ENCODE measurements around the gene DOCK4. TPM values are rescaled to one million over a fixed set of nuclear protein-coding genes. Genes with fewer than 3 reads are reported as not detected.

DOCK4 gene
- polyA plus RNA-seq, 1 donor (not counting 4 experiments of a cell fraction or from before 2014, with no cell fraction given) = 13.9 TPM

GRCh38 chr7:111982133-111982532 lies 224.1 kb downstream of the DOCK4 start:
- Histone ChIP-seq H3K4me3 (ENCODE audit: control insufficient read depth in 2 of 3, extremely low read depth in 1 of 3, insufficient read depth in 2 of 3, low read depth in 1 of 3, low read length in 3 of 3) (no peak overlapping the region), H3K9me3 (ENCODE audit: control insufficient read depth, low read depth, low read length) (no peaks in the 10 kb centered on the region), H3K4me2 (ENCODE audit: control insufficient read depth, extremely low read depth, insufficient read depth, low read depth, low read length) (no peak overlapping the region), H3K27me3 (ENCODE audit: control insufficient read depth, extremely low read depth, insufficient read depth, low read length) (no peaks in the 10 kb centered on the region), H3K4me1 (ENCODE audit: control insufficient read depth, extremely low read depth, insufficient read depth, low read length) (peaks cover 10% of the 10 kb centered on the region), H3K79me2 (ENCODE audit: control insufficient read depth, insufficient read depth, low read length) (no peaks in the 10 kb centered on the region), H3K27ac (ENCODE audit: control insufficient read depth, insufficient read depth, low read length) (no peak overlapping the region), H4K20me1 (ENCODE audit: control insufficient read depth, extremely low read depth, insufficient read depth, low read length) (no peaks in the 10 kb centered on the region), H3K36me3 (ENCODE audit: control insufficient read depth in 2 of 2, extremely low read depth in 1 of 2, insufficient read depth in 2 of 2, low read length in 2 of 2) (peaks cover 0 to 7% of the 10 kb centered on the region in 2 experiments), H3K9me1 (ENCODE audit: control insufficient read depth, extremely low read depth, insufficient read depth, low read length) (no peaks in the 10 kb centered on the region), H2AFZ (ENCODE audit: control insufficient read depth, low read length) (no peak overlapping the region), H3K9ac (ENCODE audit: control insufficient read depth, extremely low read depth, insufficient read depth, low read length) (no peak overlapping the region)
- FAIRE-seq (no peak), DNase-seq (ENCODE audit: low read depth, low spot score) (no peak)
- dilution Hi-C loops (cut with MboI; ENCODE audit: extremely low pct_ligation_motif_present, low sequenced_read_pairs) = no loop called here
- TF ChIP-seq, protein P1, sequence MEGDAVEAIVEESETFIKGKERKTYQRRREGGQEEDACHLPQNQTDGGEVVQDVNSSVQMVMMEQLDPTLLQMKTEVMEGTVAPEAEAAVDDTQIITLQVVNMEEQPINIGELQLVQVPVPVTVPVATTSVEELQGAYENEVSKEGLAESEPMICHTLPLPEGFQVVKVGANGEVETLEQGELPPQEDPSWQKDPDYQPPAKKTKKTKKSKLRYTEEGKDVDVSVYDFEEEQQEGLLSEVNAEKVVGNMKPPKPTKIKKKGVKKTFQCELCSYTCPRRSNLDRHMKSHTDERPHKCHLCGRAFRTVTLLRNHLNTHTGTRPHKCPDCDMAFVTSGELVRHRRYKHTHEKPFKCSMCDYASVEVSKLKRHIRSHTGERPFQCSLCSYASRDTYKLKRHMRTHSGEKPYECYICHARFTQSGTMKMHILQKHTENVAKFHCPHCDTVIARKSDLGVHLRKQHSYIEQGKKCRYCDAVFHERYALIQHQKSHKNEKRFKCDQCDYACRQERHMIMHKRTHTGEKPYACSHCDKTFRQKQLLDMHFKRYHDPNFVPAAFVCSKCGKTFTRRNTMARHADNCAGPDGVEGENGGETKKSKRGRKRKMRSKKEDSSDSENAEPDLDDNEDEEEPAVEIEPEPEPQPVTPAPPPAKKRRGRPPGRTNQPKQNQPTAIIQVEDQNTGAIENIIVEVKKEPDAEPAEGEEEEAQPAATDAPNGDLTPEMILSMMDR (optimal IDR thresholded peaks at IDR 0.05 in 1 of 3, IDR thresholded peaks at IDR 0.05 in 1 of 3, conservative IDR thresholded peaks at IDR 0.05 in 1 of 3; ENCODE audit: extremely low read depth in 1 of 3, insufficient read depth in 2 of 3, low read length in 3 of 3) = no peak
- no peak for TF ChIP-seq EZH2 (IDR thresholded peaks at IDR 0.05; ENCODE audit: low read length)

- Histone ChIP-seq H2AFZ (ENCODE audit: control insufficient read depth, low read length) (no peak overlapping the region), H3K4me3 (ENCODE audit: control insufficient read depth in 2 of 3, extremely low read depth in 1 of 3, insufficient read depth in 2 of 3, low read depth in 1 of 3, low read length in 3 of 3) (no peak overlapping the region), H3K27ac (ENCODE audit: control insufficient read depth, insufficient read depth, low read length) (no peak overlapping the region), H3K4me1 (ENCODE audit: control insufficient read depth, extremely low read depth, insufficient read depth, low read length) (peaks cover 3% of the 10 kb centered on the region), H3K9me3 (ENCODE audit: control insufficient read depth, low read depth, low read length) (no peaks in the 10 kb centered on the region), H4K20me1 (ENCODE audit: control insufficient read depth, extremely low read depth, insufficient read depth, low read length) (no peaks in the 10 kb centered on the region), H3K27me3 (ENCODE audit: control insufficient read depth, extremely low read depth, insufficient read depth, low read length) (no peaks in the 10 kb centered on the region), H3K79me2 (ENCODE audit: control insufficient read depth, insufficient read depth, low read length) (no peaks in the 10 kb centered on the region), H3K4me2 (ENCODE audit: control insufficient read depth, extremely low read depth, insufficient read depth, low read depth, low read length) (no peak overlapping the region), H3K36me3 (ENCODE audit: control insufficient read depth in 2 of 2, extremely low read depth in 1 of 2, insufficient read depth in 2 of 2, low read length in 2 of 2) (peaks cover 0 to 7% of the 10 kb centered on the region in 2 experiments), H3K9me1 (ENCODE audit: control insufficient read depth, extremely low read depth, insufficient read depth, low read length) (no peaks in the 10 kb centered on the region), H3K9ac (ENCODE audit: control insufficient read depth, extremely low read depth, insufficient read depth, low read length) (no peak overlapping the region)
- FAIRE-seq (no peak), DNase-seq (ENCODE audit: low read depth, low spot score) (no peak)
- no peak for TF ChIP-seq EZH2 (IDR thresholded peaks at IDR 0.05; ENCODE audit: low read length)
- TF ChIP-seq, protein P1 (optimal IDR thresholded peaks at IDR 0.05 in 1 of 3, IDR thresholded peaks at IDR 0.05 in 1 of 3, conservative IDR thresholded peaks at IDR 0.05 in 1 of 3; ENCODE audit: extremely low read depth in 1 of 3, insufficient read depth in 2 of 3, low read length in 3 of 3) = no peak
- dilution Hi-C loops (cut with MboI; ENCODE audit: extremely low pct_ligation_motif_present, low sequenced_read_pairs) = no loop called here
Measured at GRCh38 chr7:111980725-111981124, 225.5 kb downstream of the DOCK4 start.
